Stomach (tissue), 9 donors: ENCODE data around the gene STIP1. TPM values are rescaled to one million over a fixed set of nuclear protein-coding genes. Genes with fewer than 3 reads are reported as not detected.

Experiments used
- DNase-seq, 2 donors: peaks; one replicate each; pipeline versions ENCODE4 v3.0.0 to v3.0.0-alpha.2; 2013 to 2019
- H3K27ac ChIP-seq, 5 donors: fragments of 200-600 bp in 4 of 5; sonication (generic) in 4 of 5; one replicate each; pipeline ENCODE4 v1.5.1; 2013 to 2019; ENCODE audit warnings: mild to moderate bottlenecking in 1 of 5, moderate library complexity in 1 of 5
- H3K27me3 ChIP-seq, 3 donors: fragments of 200-600 bp; sonication (generic); one replicate each; pipeline ENCODE4 v1.5.1; 2017 to 2019; ENCODE audit warnings: mixed run types in 1 of 3
- H3K36me3 ChIP-seq, 4 donors: fragments of 200-600 bp; sonication (generic); 1 replicate in 3 of 4; 2 replicates in 1 of 4; pipeline ENCODE4 v1.5.1; 2016 to 2019
- H3K4me1 ChIP-seq, 4 donors: fragments of 200-600 bp; sonication (generic); one replicate each; pipeline ENCODE4 v1.5.1; 2016 to 2019
- H3K4me3 ChIP-seq, 4 donors: fragments of 200-600 bp; sonication (generic) in 3 of 4; one replicate each; pipeline ENCODE4 v1.5.1; 2016 to 2019; ENCODE audit warnings: mild to moderate bottlenecking in 1 of 4
- H3K9me3 ChIP-seq, 4 donors: fragments of 200-600 bp; sonication (generic); one replicate each; pipeline ENCODE4 v1.5.1; 2016 to 2019
- EP300 ChIP-seq: sonication (generic); formaldehyde crosslinking; IDR thresholded peaks from one replicate; pipeline ENCODE4 v1.6.1; 2017; ENCODE audit warnings: antibody characterized with exemption
- POLR2A ChIP-seq, 4 donors: fragments of 450-650 bp; IDR thresholded peaks; one replicate each; pipeline ENCODE4 v1.6.1; 2016; ENCODE audit warnings: antibody characterized with exemption in 4 of 4, control low read depth in 2 of 4, mild to moderate bottlenecking in 1 of 4, moderate library complexity in 1 of 4
- POLR2AphosphoS5 ChIP-seq, 3 donors: sonication (generic); formaldehyde crosslinking; IDR thresholded peaks; one replicate each; pipeline ENCODE4 v1.6.1; 2016; ENCODE audit warnings: antibody characterized with exemption in 3 of 3
- WGBS, 5 donors: extraction: QIAGEN DNeasy Blood & Tissue Kit in 3 of 5; methylation state at CpG; one replicate each; pipeline versions ENCODE4 v1.1.5 to v1.1.7; 2013 to 2018; 5-methylcytosine and 5-hydroxymethylcytosine counted together
- intact Hi-C: fragments of 100-400 bp; cut with DNase I; formaldehyde crosslinking; loops from one replicate; pipeline ENCODE4 v1.15.1; 2023; ENCODE audit warnings: low total_unique reads
- polyA plus RNA-seq, 3 donors: library from polyadenylated mRNA; stranded (reverse); fragments of 200-250 nt; gene quantifications; one replicate each; pipeline ENCODE4 v1.2.3, GENCODE V29; 2013
- total RNA-seq, 5 donors: library from RNA; depleted of rRNA; stranded (reverse); fragments of >200 nt; gene quantifications; one replicate each; pipeline versions ENCODE4 v1.1.0 to v1.2.3, GENCODE V29; 2014 to 2016
- TF ChIP-seq, protein P1 (sequence below), 7 experiments: fragments of 450-650 bp in 4 of 7; fragments of 200-600 bp in 3 of 7; sonication (generic) in 3 of 7; IDR thresholded peaks; one replicate each; pipeline ENCODE4 v1.5.1; 2016 to 2019; ENCODE audit warnings: antibody characterized with exemption in 7 of 7, control low read depth in 2 of 7, mild to moderate bottlenecking in 1 of 7
- donor health status: healthy with polysubstance abuse.
- donor health status: Bipolar disorder and iron deficiency.
- donor health status: healthy.

Gene STIP1
- total and polyA plus RNA-seq, 8 donors = 27.4 to 259 (median 54.7) TPM

DNA sequence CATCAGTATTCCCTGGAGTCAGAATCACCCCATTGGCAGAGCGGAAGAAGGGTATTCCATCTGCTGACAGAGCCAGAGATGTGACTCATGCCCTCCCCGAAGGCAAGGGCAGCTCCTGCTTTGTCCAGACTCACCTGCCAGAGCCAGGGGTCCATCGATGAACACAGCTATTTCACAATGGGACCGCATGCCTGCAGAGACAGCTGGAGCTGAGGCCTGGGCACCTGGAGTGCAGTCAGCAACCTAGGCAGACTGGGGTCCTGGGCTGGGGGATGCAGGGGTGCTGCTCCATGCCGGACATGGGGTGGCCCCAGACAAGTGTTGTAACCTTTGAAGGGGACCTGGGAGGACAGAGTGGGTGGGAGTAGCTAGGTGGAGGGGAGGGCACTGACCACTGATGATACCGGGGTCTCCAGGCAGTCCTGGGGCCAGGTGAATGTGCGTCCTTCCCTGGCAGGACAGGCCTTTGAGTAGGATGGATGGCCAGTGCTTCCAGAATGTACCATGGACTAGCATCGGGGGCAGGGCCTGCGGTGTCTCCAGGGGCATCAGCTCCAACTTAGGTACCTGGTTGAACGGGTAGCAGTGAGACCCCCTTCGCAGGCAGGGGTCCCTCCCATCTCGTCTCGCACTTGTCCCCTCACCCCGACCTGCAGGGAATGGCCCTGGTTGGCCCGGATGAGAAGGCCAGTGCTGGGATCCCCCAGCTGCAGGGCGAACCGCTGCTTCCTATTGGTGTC, 38.4 kb downstream of the STIP1 start:
- H3K4me3 ChIP-seq = no peak overlapping the region
- H3K9me3 ChIP-seq = no peaks in the 10 kb centered on the region
- 89 to 94% (median 93%) methylated on average over 10 to 17 of the region's 17 CpGs for WGBS, 5 donors
- peaks cover 15 to 47% (median 44%) of the 10 kb centered on the region in 4 donors for H3K36me3 ChIP-seq
- H3K27ac ChIP-seq = no peak overlapping the region
- TF ChIP-seq POLR2AphosphoS5 (IDR thresholded peaks at IDR 0.05) = no peak
- no peak for TF ChIP-seq POLR2A (IDR thresholded peaks at IDR 0.05)
- TF ChIP-seq, protein P1, sequence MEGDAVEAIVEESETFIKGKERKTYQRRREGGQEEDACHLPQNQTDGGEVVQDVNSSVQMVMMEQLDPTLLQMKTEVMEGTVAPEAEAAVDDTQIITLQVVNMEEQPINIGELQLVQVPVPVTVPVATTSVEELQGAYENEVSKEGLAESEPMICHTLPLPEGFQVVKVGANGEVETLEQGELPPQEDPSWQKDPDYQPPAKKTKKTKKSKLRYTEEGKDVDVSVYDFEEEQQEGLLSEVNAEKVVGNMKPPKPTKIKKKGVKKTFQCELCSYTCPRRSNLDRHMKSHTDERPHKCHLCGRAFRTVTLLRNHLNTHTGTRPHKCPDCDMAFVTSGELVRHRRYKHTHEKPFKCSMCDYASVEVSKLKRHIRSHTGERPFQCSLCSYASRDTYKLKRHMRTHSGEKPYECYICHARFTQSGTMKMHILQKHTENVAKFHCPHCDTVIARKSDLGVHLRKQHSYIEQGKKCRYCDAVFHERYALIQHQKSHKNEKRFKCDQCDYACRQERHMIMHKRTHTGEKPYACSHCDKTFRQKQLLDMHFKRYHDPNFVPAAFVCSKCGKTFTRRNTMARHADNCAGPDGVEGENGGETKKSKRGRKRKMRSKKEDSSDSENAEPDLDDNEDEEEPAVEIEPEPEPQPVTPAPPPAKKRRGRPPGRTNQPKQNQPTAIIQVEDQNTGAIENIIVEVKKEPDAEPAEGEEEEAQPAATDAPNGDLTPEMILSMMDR (IDR thresholded peaks at IDR 0.05) = no peak
- TF ChIP-seq EP300 = no peak
- H3K27me3 ChIP-seq = no peaks in the 10 kb centered on the region
- H3K4me1 ChIP-seq = peaks cover 26 to 53% (median 44%) of the 10 kb centered on the region in 4 donors
- intact Hi-C loops = no loop called here
- no peak for DNase-seq

DNA sequence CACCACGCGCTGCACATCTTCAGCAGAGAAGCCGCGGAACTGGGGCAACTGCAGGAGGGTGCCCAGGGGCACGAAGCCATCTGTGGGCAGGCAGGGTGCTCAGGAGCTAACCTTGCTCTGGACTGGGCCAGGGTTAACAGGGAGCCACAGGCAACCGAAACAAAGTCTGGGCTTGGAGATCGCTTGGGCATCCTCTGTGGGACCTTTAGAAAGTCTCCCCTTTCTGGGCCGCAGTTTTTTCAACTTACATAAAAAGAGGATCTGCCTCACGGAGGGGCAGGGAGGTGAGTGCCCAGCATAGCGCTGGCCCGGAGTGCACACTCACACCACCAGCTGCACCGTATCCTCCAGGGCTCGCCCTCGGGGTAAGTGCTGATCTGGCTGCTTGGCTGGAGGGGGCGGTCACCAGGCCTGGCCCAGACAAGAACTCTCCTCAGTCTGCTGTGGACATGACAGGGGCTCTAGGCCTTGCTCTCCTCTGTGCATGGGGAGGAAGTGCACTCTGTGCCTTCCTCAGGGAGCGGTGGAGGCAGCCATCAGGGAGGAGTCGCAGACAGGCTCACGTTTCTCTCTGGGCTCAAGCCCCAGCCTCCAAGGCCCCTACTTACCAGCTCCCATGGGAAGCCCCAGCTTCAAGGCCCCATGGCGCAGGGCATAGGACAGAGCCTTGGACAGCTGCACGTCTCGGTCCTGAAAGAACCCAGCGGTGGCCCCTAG, 39.1 kb downstream of the STIP1 start:
- DNase-seq = no peak
- intact Hi-C loops = no loop called here
- H3K4me1 ChIP-seq = peaks cover 32 to 60% (median 51%) of the 10 kb centered on the region in 4 donors
- H3K27ac ChIP-seq = peak overlapping the region; percentile 94 to 97 (median 96)
- peak overlapping the region; percentile 70 to 90 (median 74) for H3K4me3 ChIP-seq
- 45 to 57% (median 52%) methylated on average over 20 to 22 of the region's 22 CpGs for WGBS, 5 donors
- no peaks in the 10 kb centered on the region for H3K9me3 ChIP-seq
- H3K27me3 ChIP-seq = no peaks in the 10 kb centered on the region
- H3K36me3 ChIP-seq = peaks cover 15 to 40% (median 37%) of the 10 kb centered on the region in 4 donors
- TF ChIP-seq, protein P1 (IDR thresholded peaks at IDR 0.05) = no peak
- no peak for TF ChIP-seq POLR2A (IDR thresholded peaks at IDR 0.05)
- TF ChIP-seq EP300 = no peak
- TF ChIP-seq POLR2AphosphoS5 (IDR thresholded peaks at IDR 0.05) = no peak

DNA sequence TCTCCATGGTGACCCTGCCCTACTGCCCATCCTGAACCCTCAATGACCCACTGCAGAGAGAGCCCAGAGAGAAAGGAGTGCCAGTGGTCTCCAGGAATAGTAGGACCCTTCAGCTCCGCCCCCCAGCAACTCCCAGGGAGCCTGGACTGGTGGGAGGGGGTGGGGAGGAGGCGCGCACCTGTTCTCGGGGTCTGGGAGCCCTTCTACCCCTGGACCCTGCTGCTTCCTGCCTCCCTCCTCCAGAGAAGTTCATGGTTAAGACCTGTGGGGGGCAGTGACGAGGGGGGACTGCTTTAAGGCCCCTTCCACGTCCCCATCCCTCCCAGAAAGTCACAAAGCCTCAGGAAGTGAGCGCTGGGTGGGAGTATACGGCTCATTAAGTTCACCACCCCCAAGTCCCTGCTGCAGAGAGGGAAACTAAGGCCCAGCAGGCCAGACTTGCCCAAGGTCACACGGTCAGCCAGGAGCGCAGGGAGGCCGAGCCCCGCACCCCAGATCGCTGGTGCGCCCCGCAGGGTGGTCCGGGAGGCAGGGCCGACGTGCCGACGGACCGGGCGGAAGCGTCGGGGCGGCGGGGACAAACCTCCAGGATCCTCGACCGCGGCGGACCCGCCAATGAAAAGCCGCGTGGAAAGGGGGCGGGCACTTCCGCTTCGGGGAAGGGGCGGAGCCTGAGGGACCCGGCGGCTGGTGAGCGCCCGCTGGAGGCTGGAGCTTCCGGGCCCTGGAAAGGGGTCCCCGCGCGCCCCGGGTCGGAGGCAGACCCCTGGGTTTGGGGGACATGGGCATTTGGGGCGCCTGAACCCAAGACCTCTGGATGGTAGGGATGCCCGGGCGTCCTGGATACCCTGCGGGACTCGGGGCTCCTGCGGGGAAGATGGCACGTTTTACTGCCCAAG, 39.9 kb downstream of the STIP1 start, which contains the start of the genes NUDT22 and TRPT1:
Gene NUDT22 (plus strand): TSS at position 667 of the 899 bp plus-strand sequence. CDS start 379 bp downstream, outside the sequence.
Gene TRPT1 (minus strand): TSS at position 579 of the 899 bp plus-strand sequence. CDS start 326 bp downstream, at position 253.
- TF ChIP-seq POLR2AphosphoS5 (IDR thresholded peaks at IDR 0.05) = peak; percentile 56 to 98 (median 87)
- TF ChIP-seq, protein P1 (IDR thresholded peaks at IDR 0.05) = no peak
- TF ChIP-seq EP300 = no peak
- peak in 1 of 4 donors; percentile 52 for TF ChIP-seq POLR2A (IDR thresholded peaks at IDR 0.05)
- peak within 1 kb of the TSS; percentile 94 to 97 (median 96) for H3K27ac ChIP-seq
- peak within 1 kb of the TSS; percentile 70 to 90 (median 74) for H3K4me3 ChIP-seq
- no peaks in the 10 kb centered on the region for H3K9me3 ChIP-seq
- peaks cover 10 to 32% (median 29%) of the 10 kb centered on the region in 4 donors for H3K36me3 ChIP-seq
- peak; percentile 95 to 96 for DNase-seq
- 0 to 1% (median 0%) methylated on average over 10 to 54 of the region's 54 CpGs for WGBS, 5 donors
- H3K27me3 ChIP-seq = no peaks in the 10 kb centered on the region
- H3K4me1 ChIP-seq = peaks cover 33 to 61% (median 53%) of the 10 kb centered on the region in 4 donors
- intact Hi-C loops = no loop called here
